HEK293T (cell line): ENCODE measurements around the gene LRPAP1.
"Not testable (repeated sequence)": the region's sequence is repeated elsewhere in the genome, so short reads cannot be mapped to it uniquely, and the experiment has no call there.

Source experiments
- ARNT ChIP-seq: fragments of 450-650 bp; IDR thresholded peaks from 2 replicates; pipeline ENCODE4 v1.6.1; 2017; ENCODE audit warnings: mild to moderate bottlenecking
- BHLHE40 ChIP-seq: fragments of 450-650 bp; IDR thresholded peaks from 2 replicates; pipeline ENCODE4 v1.6.1; 2016; ENCODE audit warnings: mild to moderate bottlenecking, moderate library complexity, borderline replicate concordance
- FOXA1 ChIP-seq: fragments of 450-650 bp; IDR thresholded peaks from 2 replicates; pipeline ENCODE4 v1.6.1; 2016; ENCODE audit warnings: mild to moderate bottlenecking
- FOXK2 ChIP-seq: fragments of 450-650 bp; IDR thresholded peaks from 2 replicates; pipeline ENCODE4 v1.6.1; 2016; ENCODE audit warnings: mild to moderate bottlenecking
- FOXM1 ChIP-seq: fragments of 450-650 bp; IDR thresholded peaks from 2 replicates; pipeline ENCODE4 v1.6.1; 2017; ENCODE audit warnings: mild to moderate bottlenecking, borderline replicate concordance
- HDGF ChIP-seq: fragments of 450-650 bp; IDR thresholded peaks from 2 replicates; pipeline ENCODE4 v1.6.1; 2017; ENCODE audit warnings: antibody characterized with exemption, borderline replicate concordance
- LEF1 ChIP-seq: fragments of 450-650 bp; IDR thresholded peaks from 2 replicates; pipeline ENCODE4 v1.6.1; 2017; ENCODE audit warnings: mild to moderate bottlenecking, borderline replicate concordance
- NFRKB ChIP-seq: fragments of 450-650 bp; IDR thresholded peaks from 2 replicates; pipeline ENCODE4 v1.6.1; 2016; ENCODE audit warnings: mild to moderate bottlenecking, moderate library complexity
- PKNOX1 ChIP-seq: fragments of 450-650 bp; IDR thresholded peaks from 2 replicates; pipeline ENCODE4 v1.6.1; 2016
- SP1 ChIP-seq: fragments of 450-650 bp; IDR thresholded peaks from 2 replicates; pipeline ENCODE4 v1.6.1; 2017
- SUZ12 ChIP-seq: fragments of 450-650 bp; IDR thresholded peaks from 2 replicates; pipeline ENCODE4 v1.6.1; 2016; ENCODE audit warnings: mild to moderate bottlenecking
- TARDBP ChIP-seq: fragments of 450-650 bp; IDR thresholded peaks from 2 replicates; pipeline ENCODE4 v1.6.1; 2016
- ZNF384 ChIP-seq: fragments of 450-650 bp; IDR thresholded peaks from 2 replicates; pipeline ENCODE4 v1.6.1; 2016

- not testable (repeated sequence) for TF ChIP-seq SP1, NFRKB, SUZ12, FOXK2, FOXM1, BHLHE40, HDGF, ZNF384, PKNOX1, ARNT, FOXA1, LEF1, TARDBP
These were observed 17.4 kb upstream of the LRPAP1 start for GRCh38 chr4:3549694-3550001.
